ENCODE results near the gene IL1F10. TPM values are rescaled to one million over a fixed set of nuclear protein-coding genes. Genes with fewer than 3 reads are reported as not detected.

The IL1F10 gene
- total RNA-seq, 1 experiment from 2014 or later = not detected

- Histone ChIP-seq H3K56ac (ENCODE audit: insufficient read length, low read depth, low read length) (no peak overlapping the region), H2BK120ac (ENCODE audit: low read depth, low read length, poor library complexity, severe bottlenecking) (no peak overlapping the region), H3K23ac (ENCODE audit: insufficient read length, low read depth, low read length) (no peak overlapping the region), H3K9me3 (ENCODE audit: control insufficient read depth, low read depth, low read length) (peaks cover 14% of the 10 kb centered on the region), H3K14ac (ENCODE audit: insufficient read depth, low read length) (no peak overlapping the region), H3K4me1 (ENCODE audit: insufficient read depth, low read length) (no peaks in the 10 kb centered on the region), H4K91ac (ENCODE audit: insufficient read length, low read depth, low read length) (no peak overlapping the region), H4K8ac (replicated peaks; ENCODE audit: insufficient read length, low read depth, low read length) (no peak overlapping the region), H3K79me2 (ENCODE audit: insufficient read depth, low read length) (no peaks in the 10 kb centered on the region), H3K23me2 (ENCODE audit: insufficient read length, low read depth, low read length, poor library complexity, severe bottlenecking) (no peaks in the 10 kb centered on the region), H3K27me3 (ENCODE audit: insufficient read depth, low read length) (no peaks in the 10 kb centered on the region), H4K5ac (ENCODE audit: insufficient read length, low read depth, low read length) (no peak overlapping the region), H3K9ac (ENCODE audit: extremely low read depth, insufficient read length, low read length) (no peak overlapping the region), H4K20me1 (ENCODE audit: control insufficient read depth, insufficient read depth, insufficient read length) (no peaks in the 10 kb centered on the region), H2BK12ac (ENCODE audit: insufficient read length, low read depth, low read length) (no peak overlapping the region), H2BK15ac (ENCODE audit: low read depth, low read length) (no peak overlapping the region), H3K4me2 (ENCODE audit: insufficient read depth, insufficient read length, low read length) (no peak overlapping the region), H2AK5ac (ENCODE audit: insufficient read length, low read length) (no peak overlapping the region), H3K27ac (ENCODE audit: insufficient read length, low read depth, low read length) (no peak overlapping the region), H3T11ph (ENCODE audit: low read length) (no peak overlapping the region), H3K4ac (ENCODE audit: low read depth, low read length) (no peak overlapping the region), H3K18ac (ENCODE audit: insufficient read length, low read depth, low read length) (no peak overlapping the region), H3K79me1 (ENCODE audit: insufficient read depth, low read depth, low read length, poor library complexity, severe bottlenecking) (no peaks in the 10 kb centered on the region), H2BK5ac (ENCODE audit: insufficient read length, low read length) (no peak overlapping the region), H2BK20ac (ENCODE audit: low read depth, low read length, poor library complexity, severe bottlenecking) (no peak overlapping the region), H2AFZ (ENCODE audit: low read length) (no peak overlapping the region)
- Mint-ChIP-seq H3K9me3 (peaks cover 59 to 82% of the 10 kb centered on the region in 2 experiments), H3K27ac (no peak overlapping the region), H3K4me1 (no peaks in the 10 kb centered on the region), H3K36me3 (ENCODE audit: insufficient read depth in 1 of 3, low read depth in 3 of 3) (peaks cover 0 to 9% (median 7%) of the 10 kb centered on the region in 3 experiments; a peak in 4 of 7 replicates), H3K4me3 (no peak overlapping the region), H3K27me3 (ENCODE audit: low read depth) (peaks cover 30% of the 10 kb centered on the region)
- no peak for TF ChIP-seq CTCF (conservative IDR thresholded peaks at IDR 0.05)
- no CpG with 5 or more reads among the region's 3 CpGs for WGBS (ENCODE audit: extremely low coverage, insufficient read length, low lambda C conversion rate)
- DNase-seq = no peak
Measured at GRCh38 chr2:113053666-113054065, 14.1 kb upstream of the IL1F10 start.
